ENCODE results near the gene OGA. TPM values are rescaled to one million over a fixed set of nuclear protein-coding genes. Genes with fewer than 3 reads are reported as not detected.
A peak's percentile ranks its signal among the peaks of the same experiment; 100 is the strongest.

The OGA gene
- polyA plus RNA-seq, 5 donors, result 166 to 263 (median 238) TPM

- DNase-seq, result no peak
Measured at GRCh38 chr10:101839002-101839401, 20.8 kb upstream of the OGA start.

GRCh38 chr10:101838416-101838970 is 20.2 kb upstream of the OGA start:
- DNase-seq, result no peak

- DNase-seq, result no peak
Measured at GRCh38 chr10:101837748-101838147, 19.5 kb upstream of the OGA start.

- no peak for DNase-seq
Measured at GRCh38 chr10:101835362-101835761, 17.1 kb upstream of the OGA start.

GRCh38 chr10:101834341-101834740 is 16.1 kb upstream of the OGA start:
- no peak for DNase-seq

GRCh38 chr10:101833466-101833865 is 15.2 kb upstream of the OGA start:
- no peak for DNase-seq

- DNase-seq, result peak; percentile 41 to 65
Measured at GRCh38 chr10:101832325-101832771, 14.1 kb upstream of the OGA start.

- no peak for DNase-seq
Measured at GRCh38 chr10:101831169-101831811, 13.0 kb upstream of the OGA start.

GRCh38 chr10:101830322-101831168 is 12.3 kb upstream of the OGA start:
- DNase-seq, result peak; percentile 89 to 91

- DNase-seq, result peak; percentile 34 to 37
Measured at GRCh38 chr10:101829561-101830315, 11.5 kb upstream of the OGA start.

- DNase-seq, result no peak
Measured at GRCh38 chr10:101828766-101829551, 10.7 kb upstream of the OGA start.

GRCh38 chr10:101827919-101828600 is 9.8 kb upstream of the OGA start:
- no peak for DNase-seq

GRCh38 chr10:101826852-101827434 is 8.7 kb upstream of the OGA start:
- DNase-seq, result no peak

GRCh38 chr10:101824736-101825135 is 6.5 kb upstream of the OGA start:
- no peak for DNase-seq

GRCh38 chr10:101818872-101819633 is 809 bp upstream of the OGA start:
- DNase-seq, result no peak

- peak; percentile 85 to 90 for DNase-seq
Measured at GRCh38 chr10:101817337-101818118, 716 bp downstream of the OGA start.

GRCh38 chr10:101816913-101817336 is 1.3 kb downstream of the OGA start:
- DNase-seq, result no peak

GRCh38 chr10:101816376-101816775 is 1.9 kb downstream of the OGA start:
- DNase-seq, result no peak
